Breast epithelium (tissue), 4 donors: ENCODE results near the gene MAN1C1. TPM values are rescaled to one million over a fixed set of nuclear protein-coding genes. Genes with fewer than 3 reads are reported as not detected.
A peak's percentile ranks its signal among the peaks of the same experiment; 100 is the strongest.

Source experiments
- DNase-seq, 2 donors: peaks; one replicate each; pipeline ENCODE4 v3.0.0-alpha.2; 2019; ENCODE audit warnings: low spot score in 2 of 2
- H3K27ac ChIP-seq, 2 donors: fragments of 200-600 bp; sonication (generic) in 1 of 2; one replicate each; pipeline ENCODE4 v1.5.1; 2016 to 2019; ENCODE audit warnings: mild to moderate bottlenecking in 1 of 2
- H3K27me3 ChIP-seq, 2 donors: fragments of 200-600 bp; sonication (generic) in 1 of 2; one replicate each; pipeline versions ENCODE4 v1.5.1 to v1.6.0; 2017 to 2019; ENCODE audit warnings: control low read depth in 1 of 2, mild to moderate bottlenecking in 1 of 2
- H3K36me3 ChIP-seq: fragments of 200-600 bp; one replicate; pipeline ENCODE4 v1.5.1; 2019
- H3K4me1 ChIP-seq, 2 donors: fragments of 200-600 bp; sonication (generic); one replicate each; pipeline ENCODE4 v1.5.1; 2016 to 2019; ENCODE audit warnings: control low read depth in 1 of 2
- H3K4me3 ChIP-seq, 3 donors: fragments of 200-600 bp; sonication (generic); 1 replicate in 2 of 3; 2 replicates in 1 of 3; pipeline ENCODE4 v1.5.1; 2016 to 2019; ENCODE audit warnings: mild to moderate bottlenecking in 3 of 3, moderate library complexity in 2 of 3
- H3K9me3 ChIP-seq, 2 donors: fragments of 200-600 bp; sonication (generic) in 1 of 2; one replicate each; pipeline ENCODE4 v1.5.1; 2016 to 2019; ENCODE audit warnings: control low read depth in 1 of 2
- POLR2A ChIP-seq: fragments of 450-650 bp; IDR thresholded peaks from one replicate; pipeline ENCODE4 v1.6.1; 2016; ENCODE audit warnings: antibody characterized with exemption, mild to moderate bottlenecking, moderate library complexity
- POLR2AphosphoS5 ChIP-seq, 3 donors: sonication (generic); formaldehyde crosslinking; IDR thresholded peaks; one replicate each; pipeline ENCODE4 v1.6.1; 2017; ENCODE audit warnings: antibody characterized with exemption in 3 of 3
- intact Hi-C: fragments of 100-400 bp; cut with DNase I; formaldehyde crosslinking; loops from one replicate; pipeline ENCODE4 v1.15.1; 2023; ENCODE audit warnings: low total_unique reads
- total RNA-seq, 3 donors: library from RNA; depleted of rRNA; stranded (reverse); fragments of >200 nt; gene quantifications; one replicate each; pipeline ENCODE4 v1.1.0, GENCODE V29; 2016
- TF ChIP-seq, protein P1 (sequence below), 3 donors: fragments of 450-650 bp; IDR thresholded peaks; one replicate each; pipeline ENCODE4 v1.5.1; 2016 to 2017; ENCODE audit warnings: antibody characterized with exemption in 3 of 3, mild to moderate bottlenecking in 3 of 3, moderate library complexity in 3 of 3

MAN1C1 gene
- total RNA-seq, 3 donors from 2014 or later, result 6.7 to 13.8 (median 6.9) TPM

DNA sequence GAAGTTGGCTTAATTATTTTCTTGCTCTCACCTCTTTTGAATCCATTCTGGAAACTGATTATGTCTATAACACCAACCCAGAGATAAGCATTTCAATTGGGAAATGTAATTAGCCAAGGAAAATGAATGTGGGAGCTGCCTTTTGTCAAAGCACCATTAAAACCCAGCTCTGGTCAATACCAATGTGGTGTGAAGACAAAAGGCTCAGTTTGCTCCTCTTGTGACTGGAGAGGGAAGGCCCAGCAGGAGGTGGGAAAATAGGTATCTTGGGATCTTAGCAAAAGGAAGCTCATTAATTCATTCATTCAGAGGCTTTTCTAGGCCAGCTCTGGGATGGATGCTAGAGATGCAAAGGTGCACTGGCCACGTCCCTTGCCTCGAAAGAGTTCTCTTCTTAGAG, 108.4 kb downstream of the MAN1C1 start:
- Histone ChIP-seq H3K27me3 (no peaks in the 10 kb centered on the region), H3K4me1 (no peaks in the 10 kb centered on the region), H3K27ac (no peak overlapping the region), H3K4me3 (no peak overlapping the region), H3K9me3 (no peaks in the 10 kb centered on the region), H3K36me3 (no peaks in the 10 kb centered on the region)
- TF ChIP-seq POLR2AphosphoS5 (IDR thresholded peaks at IDR 0.05), result no peak
- no peak for DNase-seq
- intact Hi-C loops, result no loop called here

DNA sequence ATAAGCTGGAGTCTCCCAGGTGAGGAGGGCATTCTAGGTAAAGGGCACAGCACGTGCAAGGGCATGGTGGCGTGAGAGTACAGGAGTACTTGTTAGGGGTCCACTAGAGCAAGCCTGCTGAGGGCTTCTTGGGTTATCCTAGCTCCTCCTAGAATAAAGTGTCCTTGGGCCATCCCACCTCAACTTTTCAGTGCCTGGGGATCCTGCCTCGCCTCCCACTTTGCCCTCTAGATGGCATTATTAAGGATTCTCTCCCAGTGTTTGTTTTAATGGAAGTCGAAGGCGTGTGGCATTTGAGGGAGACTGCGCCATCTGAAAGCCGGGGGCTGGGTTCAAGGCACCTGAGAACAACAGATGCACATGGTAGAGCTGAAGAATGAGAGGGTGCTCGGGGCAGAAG, 108.9 kb downstream of the MAN1C1 start:
- no peak overlapping the region for H3K27ac ChIP-seq
- no peaks in the 10 kb centered on the region for H3K27me3 ChIP-seq
- H3K4me1 ChIP-seq, result no peaks in the 10 kb centered on the region
- H3K9me3 ChIP-seq, result no peaks in the 10 kb centered on the region
- no peak overlapping the region for H3K4me3 ChIP-seq
- intact Hi-C loops, result no loop called here
- DNase-seq, result no peak
- TF ChIP-seq POLR2AphosphoS5 (IDR thresholded peaks at IDR 0.05), result no peak
- H3K36me3 ChIP-seq, result no peaks in the 10 kb centered on the region

DNA sequence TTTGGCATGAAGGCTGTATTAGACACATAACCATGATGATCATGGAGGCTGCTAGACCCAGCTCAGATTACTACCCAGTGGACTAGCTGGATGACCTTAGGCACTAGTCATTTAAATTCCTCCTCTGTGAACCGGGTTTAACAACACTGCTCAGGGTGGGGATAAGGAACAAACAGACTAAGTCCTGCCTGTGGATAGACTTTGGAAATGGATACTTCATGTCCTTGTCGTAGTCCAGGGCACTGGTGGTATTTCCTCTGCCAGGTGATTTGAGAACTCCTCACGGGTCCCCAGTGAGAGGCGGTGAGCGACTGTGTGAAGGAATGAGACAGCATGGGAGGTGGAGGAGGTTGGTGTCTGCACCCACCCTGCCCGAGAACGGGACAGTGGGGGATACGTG, 110.5 kb downstream of the MAN1C1 start:
- Histone ChIP-seq H3K4me1 (no peaks in the 10 kb centered on the region), H3K4me3 (no peak overlapping the region), H3K27ac (peak overlapping the region in 1 of 2 donors; percentile 32), H3K36me3 (no peaks in the 10 kb centered on the region), H3K27me3 (no peaks in the 10 kb centered on the region), H3K9me3 (no peaks in the 10 kb centered on the region)
- intact Hi-C loops, result no loop called here
- no peak for DNase-seq
- TF ChIP-seq POLR2AphosphoS5 (IDR thresholded peaks at IDR 0.05) (no peak), POLR2A (no peak)
- TF ChIP-seq, protein P1, sequence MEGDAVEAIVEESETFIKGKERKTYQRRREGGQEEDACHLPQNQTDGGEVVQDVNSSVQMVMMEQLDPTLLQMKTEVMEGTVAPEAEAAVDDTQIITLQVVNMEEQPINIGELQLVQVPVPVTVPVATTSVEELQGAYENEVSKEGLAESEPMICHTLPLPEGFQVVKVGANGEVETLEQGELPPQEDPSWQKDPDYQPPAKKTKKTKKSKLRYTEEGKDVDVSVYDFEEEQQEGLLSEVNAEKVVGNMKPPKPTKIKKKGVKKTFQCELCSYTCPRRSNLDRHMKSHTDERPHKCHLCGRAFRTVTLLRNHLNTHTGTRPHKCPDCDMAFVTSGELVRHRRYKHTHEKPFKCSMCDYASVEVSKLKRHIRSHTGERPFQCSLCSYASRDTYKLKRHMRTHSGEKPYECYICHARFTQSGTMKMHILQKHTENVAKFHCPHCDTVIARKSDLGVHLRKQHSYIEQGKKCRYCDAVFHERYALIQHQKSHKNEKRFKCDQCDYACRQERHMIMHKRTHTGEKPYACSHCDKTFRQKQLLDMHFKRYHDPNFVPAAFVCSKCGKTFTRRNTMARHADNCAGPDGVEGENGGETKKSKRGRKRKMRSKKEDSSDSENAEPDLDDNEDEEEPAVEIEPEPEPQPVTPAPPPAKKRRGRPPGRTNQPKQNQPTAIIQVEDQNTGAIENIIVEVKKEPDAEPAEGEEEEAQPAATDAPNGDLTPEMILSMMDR (IDR thresholded peaks at IDR 0.05), result no peak

DNA sequence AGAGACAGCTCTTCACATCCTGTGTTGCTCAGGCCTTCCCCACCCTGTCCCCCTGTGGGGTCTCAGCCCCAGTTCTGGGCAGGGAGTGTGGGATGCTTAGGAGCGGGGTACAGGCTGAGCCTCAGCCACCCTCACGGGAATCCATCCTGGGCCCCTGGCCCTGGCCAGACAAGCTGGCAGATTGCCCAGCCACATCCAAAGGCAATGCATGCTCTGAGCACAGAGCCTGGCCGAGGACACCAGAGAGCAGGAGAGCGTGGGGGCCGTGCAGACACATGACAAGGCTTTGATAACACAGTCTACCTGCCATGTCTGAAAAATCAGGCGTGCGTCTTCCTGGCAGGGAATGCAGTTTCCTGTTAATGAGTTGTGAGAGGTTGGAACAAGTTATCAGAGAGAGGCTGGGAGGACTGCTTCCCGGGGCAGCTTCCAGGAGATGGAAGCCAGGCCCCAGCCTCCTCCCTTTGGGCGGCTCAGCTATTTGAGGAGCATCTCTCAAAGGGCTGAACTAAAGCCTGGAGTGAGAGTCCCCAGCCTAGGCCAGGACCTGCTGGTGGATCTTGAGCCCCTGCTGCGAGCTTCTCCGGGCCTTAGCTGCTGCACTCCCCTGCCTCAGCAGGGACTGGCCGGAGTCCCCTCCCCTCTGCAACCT, 111.2 kb downstream of the MAN1C1 start:
- no peak for TF ChIP-seq POLR2AphosphoS5 (IDR thresholded peaks at IDR 0.05)
- TF ChIP-seq, protein P1 (IDR thresholded peaks at IDR 0.05), result no peak
- no peak for TF ChIP-seq POLR2A
- Histone ChIP-seq H3K27ac (peak overlapping the region in 1 of 2 donors; percentile 32), H3K4me3 (no peak overlapping the region), H3K27me3 (no peaks in the 10 kb centered on the region), H3K36me3 (no peaks in the 10 kb centered on the region), H3K9me3 (no peaks in the 10 kb centered on the region), H3K4me1 (no peaks in the 10 kb centered on the region)
- no peak for DNase-seq
- intact Hi-C loops, result no loop called here

DNA sequence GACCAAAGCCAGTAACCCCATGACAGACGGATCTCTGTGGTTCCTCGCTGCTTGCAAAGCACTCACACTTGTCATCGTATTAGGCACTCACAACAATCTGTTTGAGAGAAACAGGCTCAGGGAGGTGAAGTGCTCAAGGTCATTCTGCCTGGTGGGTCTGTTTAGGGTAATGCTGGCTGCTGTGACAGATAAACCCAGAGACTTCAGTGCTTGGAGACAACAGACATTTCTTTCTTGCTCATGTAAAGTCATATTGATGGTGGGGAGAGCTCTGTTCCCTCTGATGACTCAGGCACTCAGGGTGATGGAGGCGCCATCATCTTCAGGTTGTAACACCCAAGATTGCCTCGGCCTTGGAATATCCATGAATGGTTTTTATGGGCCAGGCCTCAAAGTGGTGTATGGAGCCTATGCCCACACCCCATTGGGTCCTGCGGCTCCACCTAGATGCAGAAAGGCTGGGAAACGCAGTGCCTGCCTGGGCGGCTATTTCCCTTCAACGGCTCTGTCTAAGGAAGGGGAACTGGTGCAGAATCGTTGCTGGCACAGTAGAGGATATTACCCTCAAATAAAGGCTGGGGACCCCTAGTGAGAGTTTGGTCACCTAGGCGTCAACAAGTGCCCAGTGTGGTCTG, 111.8 kb downstream of the MAN1C1 start:
- no peaks in the 10 kb centered on the region for H3K27me3 ChIP-seq
- TF ChIP-seq, protein P1 (IDR thresholded peaks at IDR 0.05), result no peak
- TF ChIP-seq POLR2AphosphoS5 (IDR thresholded peaks at IDR 0.05) (no peak), POLR2A (no peak)
- H3K36me3 ChIP-seq, result no peaks in the 10 kb centered on the region
- H3K27ac ChIP-seq, result peak overlapping the region in 1 of 2 donors; percentile 32
- no peaks in the 10 kb centered on the region for H3K4me1 ChIP-seq
- no peak for DNase-seq
- no peaks in the 10 kb centered on the region for H3K9me3 ChIP-seq
- intact Hi-C loops, result no loop called here
- H3K4me3 ChIP-seq, result no peak overlapping the region

DNA sequence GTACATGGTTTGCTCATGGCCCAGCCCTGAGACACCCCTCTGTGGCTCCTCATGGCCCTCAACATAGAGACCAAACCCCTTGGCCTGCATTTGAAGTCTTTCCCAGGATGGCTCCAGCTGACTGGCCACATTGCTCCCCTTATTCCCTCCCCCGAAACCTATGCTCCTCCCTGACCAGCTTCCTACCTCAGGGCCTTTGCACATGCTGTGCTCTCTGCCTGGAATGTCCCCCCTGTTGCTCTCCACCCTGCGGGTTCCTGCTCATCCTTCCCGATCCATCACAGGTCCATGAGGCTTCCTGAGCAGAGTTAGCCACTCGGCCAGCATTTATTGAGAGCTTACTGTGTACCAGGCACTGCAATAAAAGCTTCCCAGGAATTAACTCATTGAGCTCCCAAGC, 112.5 kb downstream of the MAN1C1 start:
- no peaks in the 10 kb centered on the region for H3K4me1 ChIP-seq
- no peaks in the 10 kb centered on the region for H3K36me3 ChIP-seq
- no peak for TF ChIP-seq POLR2AphosphoS5 (IDR thresholded peaks at IDR 0.05)
- TF ChIP-seq POLR2A, result no peak
- TF ChIP-seq, protein P1 (IDR thresholded peaks at IDR 0.05), result no peak
- no peak overlapping the region for H3K4me3 ChIP-seq
- H3K9me3 ChIP-seq, result no peaks in the 10 kb centered on the region
- DNase-seq, result no peak
- intact Hi-C loops, result no loop called here
- no peaks in the 10 kb centered on the region for H3K27me3 ChIP-seq
- peak overlapping the region in 1 of 2 donors; percentile 32 for H3K27ac ChIP-seq
